HG02981 (cell line): ENCODE measurements around the gene HBP1.
"Not testable (repeated sequence)": the region's sequence is repeated elsewhere in the genome, so short reads cannot be mapped to it uniquely, and the experiment has no call there.

Experiments used
- ATAC-seq: cut with Tn5 transposase; IDR thresholded peaks from one replicate; pipeline ENCODE4 v1.9.1; 2021; ENCODE audit warnings: mild to moderate bottlenecking, moderate library complexity; ENCODE audit not compliant: unreplicated experiment

The HBP1 gene

GRCh38 chr7:107220806-107221205, 52.0 kb downstream of the HBP1 start:
- not testable (repeated sequence) for ATAC-seq

- ATAC-seq: no peak
These were observed 55.8 kb downstream of the HBP1 start for GRCh38 chr7:107224374-107225223.

- no peak for ATAC-seq
These were observed 59.5 kb downstream of the HBP1 start for GRCh38 chr7:107228291-107228690.

GRCh38 chr7:107230334-107230733, 61.5 kb downstream of the HBP1 start:
- no peak for ATAC-seq

- ATAC-seq: no peak
These were observed 63.8 kb downstream of the HBP1 start for GRCh38 chr7:107232568-107233090.

- no peak for ATAC-seq
These were observed 64.4 kb downstream of the HBP1 start for GRCh38 chr7:107233174-107233573.

GRCh38 chr7:107233981-107234380, 65.2 kb downstream of the HBP1 start:
- ATAC-seq: no peak

- no peak for ATAC-seq
These were observed 65.6 kb downstream of the HBP1 start for GRCh38 chr7:107234436-107234835.

GRCh38 chr7:107236862-107237261, 68.1 kb downstream of the HBP1 start:
- no peak for ATAC-seq

- no peak for ATAC-seq
These were observed 68.6 kb downstream of the HBP1 start for GRCh38 chr7:107237451-107237850.

GRCh38 chr7:107242267-107242666, 73.5 kb downstream of the HBP1 start:
- no peak for ATAC-seq

GRCh38 chr7:107244613-107245012, 75.8 kb downstream of the HBP1 start:
- ATAC-seq: no peak

- not testable (repeated sequence) for ATAC-seq
These were observed 78.0 kb downstream of the HBP1 start for GRCh38 chr7:107246836-107247235.

GRCh38 chr7:107248551-107249316, 79.9 kb downstream of the HBP1 start:
- no peak for ATAC-seq

- no peak for ATAC-seq
These were observed 83.2 kb downstream of the HBP1 start for GRCh38 chr7:107251963-107252362.
